Measurements from ENCODE around the gene ACOT11. TPM values are rescaled to one million over a fixed set of nuclear protein-coding genes. Genes with fewer than 3 reads are reported as not detected.
A peak's percentile ranks its signal among the peaks of the same experiment; 100 is the strongest.

The ACOT11 gene
- total RNA-seq, 1 donor from 2014 or later = 5.0 TPM

DNA sequence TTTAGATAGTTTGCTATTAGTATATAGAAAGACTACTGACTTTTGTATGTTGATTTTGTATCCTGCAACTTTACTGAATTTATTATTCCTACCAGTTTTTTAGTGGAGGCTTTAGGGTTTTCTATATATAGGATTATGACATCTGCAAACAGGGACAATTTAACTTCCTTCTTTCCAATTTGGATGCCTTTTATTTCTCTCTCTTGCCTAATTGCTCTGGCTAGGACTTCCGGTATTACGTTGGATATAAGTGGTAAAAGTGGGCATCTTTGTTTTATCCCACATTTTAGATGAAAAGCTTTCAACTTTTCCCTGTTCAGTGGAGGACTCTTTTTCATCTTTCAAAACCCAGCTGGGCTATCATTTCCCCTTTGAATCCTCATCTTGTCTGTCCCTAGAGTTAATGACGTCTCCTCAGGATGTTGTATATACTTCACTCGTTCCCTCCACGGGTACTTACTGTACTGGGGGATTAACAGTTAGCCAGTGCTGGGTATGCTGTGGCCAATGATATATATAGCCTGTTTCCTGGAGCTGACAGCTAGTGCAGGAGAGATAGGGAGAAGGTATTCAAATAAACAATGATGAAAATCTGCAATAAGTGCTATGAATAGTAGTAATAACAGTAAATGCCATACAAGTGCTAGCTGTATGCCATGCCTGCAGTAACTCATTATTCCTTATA, 9.8 kb downstream of the ACOT11 start:
- no peak overlapping the region for H3K27ac ChIP-seq
- no peak for ATAC-seq
- DNase-seq = no peak
- no peaks in the 10 kb centered on the region for H3K4me1 ChIP-seq
- no peak overlapping the region for H3K4me3 ChIP-seq
- H3K36me3 ChIP-seq = no peaks in the 10 kb centered on the region
- TF ChIP-seq, protein P1, sequence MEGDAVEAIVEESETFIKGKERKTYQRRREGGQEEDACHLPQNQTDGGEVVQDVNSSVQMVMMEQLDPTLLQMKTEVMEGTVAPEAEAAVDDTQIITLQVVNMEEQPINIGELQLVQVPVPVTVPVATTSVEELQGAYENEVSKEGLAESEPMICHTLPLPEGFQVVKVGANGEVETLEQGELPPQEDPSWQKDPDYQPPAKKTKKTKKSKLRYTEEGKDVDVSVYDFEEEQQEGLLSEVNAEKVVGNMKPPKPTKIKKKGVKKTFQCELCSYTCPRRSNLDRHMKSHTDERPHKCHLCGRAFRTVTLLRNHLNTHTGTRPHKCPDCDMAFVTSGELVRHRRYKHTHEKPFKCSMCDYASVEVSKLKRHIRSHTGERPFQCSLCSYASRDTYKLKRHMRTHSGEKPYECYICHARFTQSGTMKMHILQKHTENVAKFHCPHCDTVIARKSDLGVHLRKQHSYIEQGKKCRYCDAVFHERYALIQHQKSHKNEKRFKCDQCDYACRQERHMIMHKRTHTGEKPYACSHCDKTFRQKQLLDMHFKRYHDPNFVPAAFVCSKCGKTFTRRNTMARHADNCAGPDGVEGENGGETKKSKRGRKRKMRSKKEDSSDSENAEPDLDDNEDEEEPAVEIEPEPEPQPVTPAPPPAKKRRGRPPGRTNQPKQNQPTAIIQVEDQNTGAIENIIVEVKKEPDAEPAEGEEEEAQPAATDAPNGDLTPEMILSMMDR (IDR thresholded peaks at IDR 0.05) = no peak
- H3K27me3 ChIP-seq = no peaks in the 10 kb centered on the region
- no peaks in the 10 kb centered on the region for H3K9me3 ChIP-seq
- intact Hi-C loops (cut with DNase I) = no loop called here

DNA sequence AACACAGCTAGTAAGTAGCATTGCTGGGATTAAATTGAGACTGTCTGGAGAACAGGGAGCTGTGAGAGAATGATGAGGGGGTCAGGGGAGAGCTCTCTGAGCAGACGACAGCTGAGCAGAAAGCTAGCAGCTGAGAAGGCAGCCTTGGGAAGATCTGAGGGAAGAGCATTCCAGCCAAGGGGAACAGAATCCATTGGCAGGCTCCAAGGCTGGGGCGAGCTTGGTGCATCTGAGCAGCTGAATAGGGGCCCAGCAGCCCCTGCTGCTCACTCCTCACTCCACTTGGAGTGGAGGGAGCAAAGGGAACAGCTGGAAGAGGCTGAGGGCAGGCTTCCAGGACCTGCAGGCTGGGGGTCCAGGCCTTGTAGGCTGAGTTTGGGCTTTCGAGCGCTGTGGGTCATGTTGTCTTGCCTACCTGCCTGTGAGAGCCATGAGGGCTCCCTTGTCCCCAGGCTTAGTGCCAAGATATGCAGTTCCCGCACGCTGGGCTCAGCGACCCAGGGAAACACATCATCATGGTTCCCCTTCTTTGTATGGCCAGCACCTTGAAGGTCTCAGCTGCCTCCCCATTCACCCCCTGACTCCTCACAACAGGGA, 10.5 kb downstream of the ACOT11 start:
- H3K27ac ChIP-seq = no peak overlapping the region
- TF ChIP-seq, protein P1 (IDR thresholded peaks at IDR 0.05) = no peak
- H3K4me1 ChIP-seq = no peaks in the 10 kb centered on the region
- no peaks in the 10 kb centered on the region for H3K27me3 ChIP-seq
- no peaks in the 10 kb centered on the region for H3K9me3 ChIP-seq
- no peak for ATAC-seq
- DNase-seq = peak; percentile 23
- no peaks in the 10 kb centered on the region for H3K36me3 ChIP-seq
- no peak overlapping the region for H3K4me3 ChIP-seq
- intact Hi-C loops (cut with DNase I) = no loop called here

GRCh38 chr1:54559111-54559548, 11.1 kb downstream of the ACOT11 start:
- no peaks in the 10 kb centered on the region for H3K36me3 ChIP-seq
- DNase-seq (peak; percentile 54), ATAC-seq (peak; percentile 27)
- TF ChIP-seq, protein P1 (IDR thresholded peaks at IDR 0.05) = no peak
- H3K27ac ChIP-seq = no peak overlapping the region
- no peaks in the 10 kb centered on the region for H3K4me1 ChIP-seq
- no peaks in the 10 kb centered on the region for H3K9me3 ChIP-seq
- no peak overlapping the region for H3K4me3 ChIP-seq
- intact Hi-C loops (cut with DNase I) = no loop called here
- H3K27me3 ChIP-seq = no peaks in the 10 kb centered on the region

DNA sequence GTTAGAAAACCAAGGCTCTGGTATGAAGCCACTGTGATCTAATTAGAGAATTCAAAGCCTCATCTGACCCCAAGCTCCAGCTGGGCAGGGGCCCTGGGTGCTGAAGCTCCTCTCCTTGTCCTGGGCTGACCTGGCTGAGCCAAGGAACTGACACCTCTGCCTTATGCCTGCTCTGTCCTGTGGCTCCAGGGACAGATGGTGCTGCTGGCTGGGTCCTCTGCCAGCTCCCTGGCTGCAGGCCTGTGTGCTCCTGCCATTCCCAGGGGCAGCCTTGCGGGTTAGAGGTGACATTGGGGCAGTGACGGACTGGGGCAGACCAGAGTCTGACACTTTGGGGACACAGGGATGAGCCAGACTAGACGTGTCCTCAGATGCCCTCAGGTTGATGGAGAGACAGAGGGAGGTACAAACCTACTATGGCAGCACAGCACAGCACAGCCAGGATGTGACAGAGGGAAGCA, 11.8 kb downstream of the ACOT11 start:
- DNase-seq = peak; percentile 38
- H3K27me3 ChIP-seq = no peaks in the 10 kb centered on the region
- peak; percentile 33 for ATAC-seq
- intact Hi-C loops (cut with DNase I) = no loop called here
- no peaks in the 10 kb centered on the region for H3K9me3 ChIP-seq
- H3K27ac ChIP-seq = no peak overlapping the region
- H3K4me1 ChIP-seq = no peaks in the 10 kb centered on the region
- H3K4me3 ChIP-seq = no peak overlapping the region
- no peaks in the 10 kb centered on the region for H3K36me3 ChIP-seq
- TF ChIP-seq, protein P1 (IDR thresholded peaks at IDR 0.05) = no peak

GRCh38 chr1:54564312-54565112, 16.5 kb downstream of the ACOT11 start:
- no peaks in the 10 kb centered on the region for H3K36me3 ChIP-seq
- H3K9me3 ChIP-seq = no peaks in the 10 kb centered on the region
- peak; percentile 90 for ATAC-seq
- intact Hi-C loops (cut with DNase I) = no loop called here
- H3K27ac ChIP-seq = no peak overlapping the region
- peak overlapping the region; percentile 14 for H3K4me3 ChIP-seq
- no peaks in the 10 kb centered on the region for H3K27me3 ChIP-seq
- no peaks in the 10 kb centered on the region for H3K4me1 ChIP-seq
- TF ChIP-seq, protein P1 (IDR thresholded peaks at IDR 0.05) = no peak
- DNase-seq = peak; percentile 87
